Activated CD4-positive, CD25-positive, alpha-beta regulatory T cell treated with anti-CD3 and anti-CD28 coated beads, Interleukin-2, amount 50 U/mL, for 72 hours (primary cell): ENCODE measurements around the gene GYPB.
"Not testable (repeated sequence)": the region's sequence is repeated elsewhere in the genome, so short reads cannot be mapped to it uniquely, and the experiment has no call there.

ENCODE experiments used
- DNase-seq: peaks from one replicate; pipeline ENCODE4 v3.0.0; 2021

The GYPB gene

DNA sequence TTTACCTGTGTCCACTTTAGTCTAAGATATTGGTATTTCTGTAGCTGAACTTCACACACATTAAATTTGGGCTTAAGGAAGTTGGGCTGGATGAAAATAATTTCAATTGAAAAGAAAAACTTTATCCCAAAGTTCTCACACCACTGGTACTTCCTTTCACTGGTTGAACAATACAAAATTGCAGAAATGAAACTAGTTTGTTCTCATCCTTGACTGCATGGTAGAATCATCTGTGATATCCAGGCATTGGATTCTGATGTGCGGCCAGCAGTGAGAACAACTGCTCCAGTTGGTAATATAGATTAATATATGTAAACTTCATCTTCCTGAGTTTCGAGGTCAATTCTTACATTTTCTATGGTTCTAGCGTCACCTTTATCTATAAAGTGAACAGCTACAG, 10.6 kb downstream of the GYPB start:
- DNase-seq: not testable (repeated sequence)

DNA sequence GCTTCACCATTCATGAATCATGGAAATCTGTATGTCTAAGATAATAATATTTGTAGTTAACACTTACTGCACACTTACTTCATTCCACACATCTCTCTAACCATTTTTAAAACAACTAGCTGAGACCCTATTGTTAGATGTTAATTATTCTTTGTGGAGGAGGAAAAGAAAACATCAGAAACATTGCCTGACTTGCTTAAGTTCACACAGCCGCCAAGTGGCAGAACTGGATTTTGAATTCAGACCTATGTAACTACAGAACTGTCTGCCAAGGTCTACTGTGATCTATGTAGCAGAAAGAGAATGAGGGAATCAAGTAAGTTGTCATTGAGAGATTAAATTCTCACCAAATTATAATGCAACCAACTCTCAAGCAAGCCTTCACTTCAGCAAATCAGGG, 11.2 kb downstream of the GYPB start:
- not testable (repeated sequence) for DNase-seq

DNA sequence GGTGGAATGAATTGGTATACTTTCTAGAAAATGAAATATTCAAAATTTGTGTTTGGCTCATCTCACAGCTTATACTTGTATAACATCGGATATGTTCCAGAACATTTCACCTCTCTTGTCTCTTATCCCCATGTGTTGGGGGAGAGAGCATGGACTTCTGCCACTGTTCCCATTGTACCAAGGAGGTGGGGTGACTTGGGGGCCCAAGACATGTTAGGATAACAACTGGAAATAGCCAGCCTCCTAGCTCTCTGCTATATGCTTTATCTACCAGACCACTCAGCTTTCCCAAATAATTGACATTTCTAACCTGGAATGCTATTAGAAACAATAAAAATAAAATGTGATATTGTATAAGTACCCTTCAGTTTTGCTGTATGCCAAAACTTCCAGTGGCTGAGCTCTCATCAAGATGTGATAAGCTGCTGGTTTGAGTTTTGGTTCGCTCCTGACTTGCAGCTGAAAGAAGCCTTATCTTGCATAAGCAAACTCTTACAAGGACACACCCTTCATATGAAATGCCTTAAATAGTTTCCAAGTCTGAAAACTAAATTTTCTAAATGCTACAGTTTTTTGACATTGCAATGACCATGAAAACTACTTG, 12.9 kb downstream of the GYPB start:
- DNase-seq: not testable (repeated sequence)

GRCh38 chr4:144005558-144005953, 13.6 kb downstream of the GYPB start:
- not testable (repeated sequence) for DNase-seq

DNA sequence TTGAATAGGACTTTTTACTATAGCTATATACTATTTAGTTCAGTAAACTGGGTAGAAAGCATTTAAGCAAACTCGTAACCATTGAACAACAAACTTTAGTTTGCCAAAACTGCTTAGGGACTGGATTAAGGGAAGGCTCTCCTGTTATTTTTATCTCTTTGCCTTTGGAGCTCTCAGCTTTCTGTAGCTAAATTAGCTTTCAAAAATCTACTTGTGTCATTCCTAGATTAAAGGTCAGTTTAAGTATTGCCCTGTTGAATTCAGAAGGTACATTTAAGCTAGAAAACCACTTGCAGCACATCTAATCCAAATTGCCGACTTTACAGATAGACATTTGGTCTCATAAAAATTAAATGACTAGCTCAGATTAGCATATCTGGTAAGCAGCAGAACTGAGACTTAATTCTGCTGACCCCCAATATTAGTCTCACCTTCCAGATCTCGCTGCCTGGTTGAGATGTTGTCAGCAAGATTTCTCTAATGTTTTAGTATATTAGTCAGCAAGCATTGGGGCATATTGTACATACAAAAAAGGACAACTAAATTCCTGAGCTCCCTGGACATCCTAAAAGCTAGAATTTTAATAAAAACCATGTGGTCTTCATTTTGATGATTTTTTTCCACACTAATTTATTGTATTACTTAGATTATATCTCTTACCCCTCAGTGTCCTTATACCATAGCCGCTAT, 14.2 kb downstream of the GYPB start:
- DNase-seq: not testable (repeated sequence)

- not testable (repeated sequence) for DNase-seq
These were observed 15.3 kb downstream of the GYPB start for GRCh38 chr4:144003890-144004265.

- not testable (repeated sequence) for DNase-seq
These were observed 15.8 kb downstream of the GYPB start for GRCh38 chr4:144003205-144003889.

DNA sequence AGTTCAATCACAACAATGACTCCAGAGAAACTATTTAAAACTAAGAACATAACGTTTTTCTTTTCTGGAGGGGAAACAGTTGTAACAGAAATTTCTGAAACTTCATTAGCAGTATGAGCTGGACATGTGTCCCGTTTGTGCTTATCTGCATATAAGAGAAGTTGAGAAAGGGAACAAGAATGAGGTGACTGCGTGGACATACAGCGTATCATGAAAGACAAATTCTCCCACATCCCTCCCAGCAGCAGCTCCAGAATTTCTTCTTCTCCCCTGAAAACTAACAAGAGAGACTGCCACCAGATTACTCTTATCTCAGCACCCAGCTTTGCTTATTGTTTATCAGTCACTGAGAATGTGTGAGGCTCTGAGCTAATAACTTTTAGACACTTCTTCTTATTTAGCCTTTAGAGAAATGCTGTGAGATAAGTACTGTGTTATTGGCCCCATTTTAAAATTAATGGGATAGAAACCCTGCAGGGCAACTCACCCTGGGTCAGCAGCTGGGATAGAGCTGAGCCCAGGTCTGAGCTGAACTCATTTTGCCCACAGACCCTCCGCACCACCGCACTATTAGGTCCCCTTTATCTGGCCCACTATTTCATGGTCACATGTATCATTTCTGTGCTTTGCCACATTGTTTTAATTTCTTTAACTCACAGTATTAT, 18.7 kb downstream of the GYPB start:
- DNase-seq: not testable (repeated sequence)

GRCh38 chr4:143996193-143996592, 23.0 kb downstream of the GYPB start:
- not testable (repeated sequence) for DNase-seq

DNA sequence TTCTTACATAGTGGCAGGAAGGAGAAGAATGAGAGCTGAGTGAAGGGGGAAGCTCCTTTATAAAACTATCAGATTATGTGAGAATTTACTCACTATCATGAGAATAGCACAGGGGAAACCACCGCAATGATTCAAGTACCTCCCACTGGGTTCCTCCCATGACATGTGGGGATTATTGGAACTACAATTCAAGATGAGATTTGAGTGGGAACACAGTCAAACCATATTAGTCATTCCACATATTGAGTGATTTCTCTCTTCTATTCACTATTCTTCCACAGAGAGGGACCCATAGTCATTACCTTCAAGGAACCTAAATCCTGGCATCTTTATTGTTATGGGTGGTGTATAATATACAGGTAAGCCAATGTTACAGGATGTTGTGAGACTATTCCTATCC, 27.4 kb downstream of the GYPB start:
- not testable (repeated sequence) for DNase-seq

DNA sequence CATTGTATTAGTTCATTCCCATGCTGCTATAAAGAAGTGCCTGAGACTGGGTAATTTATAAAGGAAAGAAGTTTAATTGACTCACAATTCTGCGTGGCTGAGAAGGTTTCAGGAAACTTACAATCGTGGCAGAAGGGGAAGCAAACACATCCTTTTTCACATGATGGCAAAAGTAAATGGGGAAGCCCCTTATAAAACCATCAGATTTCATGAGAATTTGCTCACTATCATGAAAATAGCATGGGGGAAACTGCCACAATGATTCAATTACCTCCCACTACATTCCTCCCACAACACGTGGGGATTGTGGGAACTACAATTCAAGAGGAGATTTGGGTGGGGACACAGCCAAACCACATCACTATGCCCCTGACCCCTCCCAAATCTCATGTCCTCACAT, 28.5 kb downstream of the GYPB start:
- DNase-seq: not testable (repeated sequence)

DNA sequence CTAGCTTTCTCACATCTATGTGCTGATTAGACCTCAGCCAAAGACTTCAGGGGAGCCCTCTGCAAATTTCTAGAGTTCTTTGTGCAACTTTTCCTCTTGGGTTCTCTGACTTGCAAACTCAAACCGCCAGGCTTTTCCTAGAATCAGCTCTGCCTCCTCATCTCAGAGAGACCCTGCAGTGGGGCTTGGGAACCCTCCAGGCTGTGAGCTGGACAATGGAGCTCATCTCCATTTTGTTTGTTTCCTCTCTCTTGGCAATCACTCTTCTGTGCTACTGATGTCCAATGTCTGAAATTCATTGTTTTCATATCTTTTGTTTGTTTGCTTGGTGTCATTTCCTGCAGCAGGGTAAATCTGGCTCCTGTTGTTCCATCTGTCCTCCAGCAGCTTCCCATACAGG, 33.0 kb downstream of the GYPB start:
- DNase-seq: no peak

- not testable (repeated sequence) for DNase-seq
These were observed 38.4 kb downstream of the GYPB start for GRCh38 chr4:143980776-143981175.

GRCh38 chr4:143975527-143975926, 43.7 kb downstream of the GYPB start:
- DNase-seq: not testable (repeated sequence)

DNA sequence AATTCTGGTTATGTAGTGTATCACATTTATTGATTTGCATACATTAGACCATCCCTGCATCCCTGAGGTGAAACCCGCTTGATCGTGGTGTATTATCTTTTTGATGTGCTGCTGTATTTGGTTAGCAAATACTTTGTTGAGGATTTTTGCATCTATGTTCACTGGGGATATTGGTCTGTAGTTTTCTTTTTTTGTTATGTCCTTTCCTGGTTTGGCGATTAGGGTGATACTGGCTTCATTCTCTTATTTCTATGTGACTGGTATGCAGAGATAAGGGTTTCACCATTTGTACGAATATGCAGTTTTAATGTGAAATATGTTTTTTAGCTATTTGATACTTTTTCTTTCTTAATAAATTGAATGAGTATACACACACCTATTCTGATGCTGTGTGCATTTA, 45.2 kb downstream of the GYPB start:
- not testable (repeated sequence) for DNase-seq

DNA sequence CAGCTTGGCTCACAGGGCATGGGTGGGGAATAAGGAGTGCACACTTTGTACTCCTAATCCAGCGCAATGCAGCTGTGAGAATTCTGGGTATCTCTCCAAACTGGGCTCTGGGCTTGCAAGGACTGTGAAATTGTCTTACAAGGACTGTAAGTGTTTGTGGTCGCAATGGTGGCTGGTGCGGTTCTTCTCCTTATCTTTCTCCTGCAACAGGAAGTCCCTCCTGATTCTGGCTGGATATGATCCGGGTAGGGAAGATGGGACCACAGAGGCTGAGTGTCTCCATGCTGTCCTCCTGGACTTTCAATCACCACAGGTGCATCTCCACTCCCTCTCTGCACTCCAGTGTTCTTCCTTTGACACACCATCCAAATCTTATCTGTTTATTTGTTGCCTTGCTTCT, 58.1 kb downstream of the GYPB start:
- DNase-seq: no peak

- not testable (repeated sequence) for DNase-seq
These were observed 63.9 kb downstream of the GYPB start for GRCh38 chr4:143955306-143955705.

DNA sequence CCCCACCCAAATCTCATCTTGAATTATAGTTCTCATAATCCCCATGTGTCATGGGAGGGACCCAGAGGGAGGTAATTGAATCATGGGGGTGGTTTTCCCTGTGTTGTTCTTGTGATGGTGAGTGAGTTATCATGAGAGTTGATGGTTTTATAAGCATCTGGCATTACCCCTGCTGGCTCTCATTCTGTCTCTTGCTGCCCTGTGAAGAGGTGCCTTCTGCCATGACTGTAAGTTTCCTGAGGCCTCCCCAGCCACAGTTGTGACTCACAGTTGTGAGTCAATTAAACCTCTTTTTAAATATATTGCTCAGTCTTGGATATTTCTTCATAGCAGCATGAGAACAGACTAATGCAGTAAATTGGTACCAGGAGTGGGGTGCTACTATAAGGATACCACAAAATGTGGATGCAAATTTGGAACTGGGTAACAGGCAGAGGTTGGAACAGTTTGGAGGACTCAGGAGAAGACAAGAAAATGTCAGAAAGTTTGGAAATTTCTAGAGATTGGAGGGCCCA, 67.7 kb downstream of the GYPB start:
- not testable (repeated sequence) for DNase-seq

- not testable (repeated sequence) for DNase-seq
These were observed 68.2 kb downstream of the GYPB start for GRCh38 chr4:143950967-143951366.

GRCh38 chr4:143950185-143950584, 69.0 kb downstream of the GYPB start:
- not testable (repeated sequence) for DNase-seq

- not testable (repeated sequence) for DNase-seq
These were observed 71.7 kb downstream of the GYPB start for GRCh38 chr4:143947493-143947892.
